Measurements from ENCODE around the gene SLIT3. TPM values are rescaled to one million over a fixed set of nuclear protein-coding genes. Genes with fewer than 3 reads are reported as not detected.

SLIT3 gene
- total RNA-seq, 1 experiment from 2014 or later, result 0.44 TPM

GRCh38 chr5:169095976-169096375 lies 205.0 kb downstream of the SLIT3 start:
- Histone ChIP-seq H3K79me2 (ENCODE audit: low read length) (no peaks in the 10 kb centered on the region), H3K9me2 (replicated peaks; ENCODE audit: low read length) (no peaks in the 10 kb centered on the region), H3K4me3 (ENCODE audit: low read length) (no peak overlapping the region), H2AFZ (ENCODE audit: low read length) (no peak overlapping the region), H4K20me1 (ENCODE audit: low read length) (no peaks in the 10 kb centered on the region), H3K9ac (ENCODE audit: low read length) (no peak overlapping the region), H3F3A (ENCODE audit: low read length, unreplicated experiment) (no peaks in the 10 kb centered on the region), H3K36me3 (ENCODE audit: low read depth, low read length) (no peaks in the 10 kb centered on the region), H3K4me2 (ENCODE audit: low read length) (no peak overlapping the region), H3K4me1 (ENCODE audit: insufficient read depth, low read length) (peaks cover 28% of the 10 kb centered on the region), H3K9me3 (ENCODE audit: low read length) (no peaks in the 10 kb centered on the region), H3K27me3 (ENCODE audit: low read length) (no peaks in the 10 kb centered on the region), H3K27ac (ENCODE audit: low read length) (no peak overlapping the region)
- intact Hi-C loops (cut with micrococcal nuclease), result no loop called here
- ATAC-seq (no peak), DNase-seq (no peak)
- TF ChIP-seq CTCF (conservative IDR thresholded peaks at IDR 0.05; ENCODE audit: low read depth, low read length) (no peak), EZH2 (IDR thresholded peaks at IDR 0.05; ENCODE audit: low read length, unreplicated experiment) (no peak), EZH2phosphoT487 (IDR thresholded peaks at IDR 0.05; ENCODE audit: borderline replicate concordance, low read length) (no peak)
- BruUV-seq (replicated peaks), result no TSS peak
- ChIA-PET POLR2A (ENCODE audit: unreplicated experiment) (no interaction called here), CTCF (interaction anchor here (0.6 kb wide), 1 partner anchor 875 kb away, joined by 4 read pairs; no protein-coding TSS in a partner anchor)

- Histone ChIP-seq H4K20me1 (ENCODE audit: low read length) (no peaks in the 10 kb centered on the region), H3K27ac (ENCODE audit: low read length) (peak overlapping the region; percentile 81), H2AFZ (ENCODE audit: low read length) (peak overlapping the region; percentile 59), H3K27me3 (ENCODE audit: low read length) (no peaks in the 10 kb centered on the region), H3K79me2 (ENCODE audit: low read length) (no peaks in the 10 kb centered on the region), H3K9ac (ENCODE audit: low read length) (peak overlapping the region; percentile 39), H3K9me2 (replicated peaks; ENCODE audit: low read length) (no peaks in the 10 kb centered on the region), H3K4me1 (ENCODE audit: insufficient read depth, low read length) (peaks cover 24% of the 10 kb centered on the region), H3F3A (ENCODE audit: low read length, unreplicated experiment) (no peaks in the 10 kb centered on the region), H3K9me3 (ENCODE audit: low read length) (no peaks in the 10 kb centered on the region), H3K4me3 (ENCODE audit: low read length) (peak overlapping the region; percentile 11; the same call in 1 of the 2 replicates), H3K4me2 (ENCODE audit: low read length) (peak overlapping the region; percentile 62), H3K36me3 (ENCODE audit: low read depth, low read length) (no peaks in the 10 kb centered on the region)
- BruUV-seq (replicated peaks), result no TSS peak
- no peak for TF ChIP-seq EZH2 (IDR thresholded peaks at IDR 0.05; ENCODE audit: low read length, unreplicated experiment)
- no peak for TF ChIP-seq EZH2phosphoT487 (IDR thresholded peaks at IDR 0.05; ENCODE audit: borderline replicate concordance, low read length)
- no peak for TF ChIP-seq CTCF (conservative IDR thresholded peaks at IDR 0.05; ENCODE audit: low read depth, low read length)
- intact Hi-C loops (cut with micrococcal nuclease), result no loop called here
- ChIA-PET POLR2A (ENCODE audit: unreplicated experiment) (no interaction called here), CTCF (interaction anchor here (0.6 kb wide), 1 partner anchor 876 kb away, joined by 4 read pairs; no protein-coding TSS in a partner anchor)
- no peak for ATAC-seq
- DNase-seq, result no peak
Measured at GRCh38 chr5:169095410-169095960, 205.5 kb downstream of the SLIT3 start.

GRCh38 chr5:169094586-169095409 lies 206.1 kb downstream of the SLIT3 start:
- peak overlapping the region; percentile 59 for H2AFZ ChIP-seq (ENCODE audit: low read length)
- no peaks in the 10 kb centered on the region for H3K9me3 ChIP-seq (ENCODE audit: low read length)
- peak overlapping the region; percentile 81 for H3K27ac ChIP-seq (ENCODE audit: low read length)
- H3K36me3 ChIP-seq (ENCODE audit: low read depth, low read length), result no peaks in the 10 kb centered on the region
- ATAC-seq (peak; percentile 85), DNase-seq (peak; percentile 77)
- H3K79me2 ChIP-seq (ENCODE audit: low read length), result no peaks in the 10 kb centered on the region
- H3K9ac ChIP-seq (ENCODE audit: low read length), result peak overlapping the region; percentile 39
- no peaks in the 10 kb centered on the region for H3K9me2 ChIP-seq (replicated peaks; ENCODE audit: low read length)
- ChIA-PET POLR2A (ENCODE audit: unreplicated experiment) (no interaction called here), CTCF (no interaction called here)
- peak overlapping the region; percentile 62 for H3K4me2 ChIP-seq (ENCODE audit: low read length)
- intact Hi-C loops (cut with micrococcal nuclease), result no loop called here
- H3K27me3 ChIP-seq (ENCODE audit: low read length), result no peaks in the 10 kb centered on the region
- H3K4me3 ChIP-seq (ENCODE audit: low read length), result peak overlapping the region; percentile 11; the same call in 1 of the 2 replicates
- H3F3A ChIP-seq (ENCODE audit: low read length, unreplicated experiment), result no peaks in the 10 kb centered on the region
- no peak for TF ChIP-seq EZH2 (IDR thresholded peaks at IDR 0.05; ENCODE audit: low read length, unreplicated experiment)
- TF ChIP-seq CTCF (conservative IDR thresholded peaks at IDR 0.05; ENCODE audit: low read depth, low read length), result no peak
- no peak for TF ChIP-seq EZH2phosphoT487 (IDR thresholded peaks at IDR 0.05; ENCODE audit: borderline replicate concordance, low read length)
- H4K20me1 ChIP-seq (ENCODE audit: low read length), result no peaks in the 10 kb centered on the region
- H3K4me1 ChIP-seq (ENCODE audit: insufficient read depth, low read length), result peaks cover 18% of the 10 kb centered on the region
- no TSS peak for BruUV-seq (replicated peaks)

Data from PC-3 (cell line).